Measurements from ENCODE around the gene DLAT. TPM values are rescaled to one million over a fixed set of nuclear protein-coding genes. Genes with fewer than 3 reads are reported as not detected.

DLAT gene
- total and polyA plus RNA-seq, 7 experiments from 2014 or later = 13.1 to 31.0 (median 22.0) TPM

DNA sequence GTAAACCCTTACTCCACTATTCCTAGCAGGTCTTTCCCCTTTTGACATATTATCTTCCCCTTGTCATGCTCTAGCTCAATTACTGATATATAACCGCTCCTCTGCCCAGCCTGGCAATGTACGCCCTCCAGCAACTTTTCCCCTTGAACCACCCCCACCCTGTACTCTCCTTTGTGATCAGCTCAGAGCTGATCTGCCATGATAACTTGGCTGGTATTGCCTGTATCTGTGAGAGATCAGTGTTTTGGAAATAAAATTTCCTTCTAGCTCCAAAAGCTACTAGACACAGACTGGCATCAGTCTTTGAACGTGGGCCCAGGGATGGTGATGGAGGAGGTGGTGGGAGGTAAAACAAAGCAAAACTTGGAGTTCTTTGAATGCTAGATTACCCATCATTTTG lies 45.1 kb upstream of the DLAT start:
- intact Hi-C loops (cut with micrococcal nuclease) = no loop called here
- no peaks in the 10 kb centered on the region for H3K36me3 ChIP-seq (ENCODE audit: control insufficient read depth in 2 of 3, insufficient read depth in 3 of 3, low read length in 3 of 3)
- Mint-ChIP-seq H3K9me3 (peaks cover 0 to 1% (median 0%) of the 10 kb centered on the region in 11 donors), H3K4me1 (peaks cover 0 to 12% (median 8%) of the 10 kb centered on the region in 7 donors), H3K36me3 (no peaks in the 10 kb centered on the region), H3K27me3 (peaks cover 12 to 33% (median 27%) of the 10 kb centered on the region in 5 donors), H3K27ac (no peak overlapping the region), H3K4me3 (no peak overlapping the region)
- peaks cover 0 to 3% of the 10 kb centered on the region in 2 donors for H3K27me3 ChIP-seq (ENCODE audit: control insufficient read depth in 2 of 2, insufficient read depth in 2 of 2, low read length in 2 of 2)
- ChIA-PET CTCF (interaction anchor here (0.7 to 6.5 kb wide), 4 partner anchors 34 to 53 kb away, joined by 3 to 114 read pairs (median 12); partner anchors contain the start of gene DIXDC1), POLR2A (interaction anchor here (2.2 to 2.7 kb wide), 2 partner anchors 47 to 53 kb away, joined by 7 to 8 read pairs; no protein-coding TSS in a partner anchor)
- no peak overlapping the region for H3K27ac ChIP-seq (ENCODE audit: low read depth, low read length)
- H3K9me3 ChIP-seq (ENCODE audit: control insufficient read depth in 2 of 3, low read length in 3 of 3) = no peaks in the 10 kb centered on the region
- ATAC-seq (no peak), DNase-seq (no peak)
- H3K4me3 ChIP-seq (ENCODE audit: low read length) = no peak overlapping the region
- peaks cover 0 to 3% of the 10 kb centered on the region in 2 donors for H3K4me1 ChIP-seq (ENCODE audit: control insufficient read depth in 2 of 2, insufficient read depth in 2 of 2, low read length in 2 of 2)

DNA sequence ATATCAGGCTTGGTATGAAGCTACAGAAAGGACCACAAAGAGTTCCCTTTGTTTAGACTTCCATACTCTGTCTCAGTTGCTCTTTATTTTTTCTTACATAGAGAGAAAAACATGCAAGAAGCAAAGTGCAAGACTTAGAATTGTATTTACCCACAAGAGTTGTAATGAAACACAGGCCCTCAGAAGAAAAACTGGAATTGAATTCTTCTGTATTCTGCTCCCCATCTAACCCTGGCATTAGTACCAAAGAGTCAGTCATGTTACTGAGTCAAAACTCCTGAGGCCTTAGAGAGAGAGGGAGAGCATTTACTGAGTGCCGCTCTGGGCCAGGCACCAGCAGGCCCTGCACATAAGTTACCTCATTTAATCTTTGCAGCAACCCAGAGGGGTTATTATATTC lies 43.9 kb upstream of the DLAT start:
- H3K9me3 Mint-ChIP-seq = peaks cover 0 to 1% (median 0%) of the 10 kb centered on the region in 11 donors
- peaks cover 0 to 12% (median 7%) of the 10 kb centered on the region in 7 donors for H3K4me1 Mint-ChIP-seq
- DNase-seq (no peak), ATAC-seq (no peak)
- no peak overlapping the region for H3K4me3 Mint-ChIP-seq
- peaks cover 0 to 3% of the 10 kb centered on the region in 2 donors for H3K27me3 ChIP-seq (ENCODE audit: control insufficient read depth in 2 of 2, insufficient read depth in 2 of 2, low read length in 2 of 2)
- peaks cover 0 to 3% of the 10 kb centered on the region in 2 donors for H3K4me1 ChIP-seq (ENCODE audit: control insufficient read depth in 2 of 2, insufficient read depth in 2 of 2, low read length in 2 of 2)
- no peak overlapping the region for H3K4me3 ChIP-seq (ENCODE audit: low read length)
- H3K36me3 ChIP-seq (ENCODE audit: control insufficient read depth in 2 of 3, insufficient read depth in 3 of 3, low read length in 3 of 3) = no peaks in the 10 kb centered on the region
- intact Hi-C loops (cut with micrococcal nuclease) = no loop called here
- peaks cover 0 to 7% (median 0%) of the 10 kb centered on the region in 5 donors for H3K36me3 Mint-ChIP-seq
- peaks cover 10 to 33% (median 27%) of the 10 kb centered on the region in 5 donors for H3K27me3 Mint-ChIP-seq
- no peak overlapping the region for H3K27ac Mint-ChIP-seq
- H3K9me3 ChIP-seq (ENCODE audit: control insufficient read depth in 2 of 3, low read length in 3 of 3) = no peaks in the 10 kb centered on the region
- CTCF ChIA-PET = interaction anchor here (0.6 to 6.5 kb wide), 11 partner anchors 11 to 215 kb away, joined by 3 to 114 read pairs (median 5); partner anchors contain the start of genes ALG9, DIXDC1 and PPP2R1B
- POLR2A ChIA-PET = interaction anchor here (0.9 to 2.7 kb wide), 3 partner anchors 48 to 105 kb away, joined by 3 to 8 read pairs (median 7); partner anchors contain the start of genes SDHD and TIMM8B
- no peak overlapping the region for H3K27ac ChIP-seq (ENCODE audit: low read depth, low read length)

DNA sequence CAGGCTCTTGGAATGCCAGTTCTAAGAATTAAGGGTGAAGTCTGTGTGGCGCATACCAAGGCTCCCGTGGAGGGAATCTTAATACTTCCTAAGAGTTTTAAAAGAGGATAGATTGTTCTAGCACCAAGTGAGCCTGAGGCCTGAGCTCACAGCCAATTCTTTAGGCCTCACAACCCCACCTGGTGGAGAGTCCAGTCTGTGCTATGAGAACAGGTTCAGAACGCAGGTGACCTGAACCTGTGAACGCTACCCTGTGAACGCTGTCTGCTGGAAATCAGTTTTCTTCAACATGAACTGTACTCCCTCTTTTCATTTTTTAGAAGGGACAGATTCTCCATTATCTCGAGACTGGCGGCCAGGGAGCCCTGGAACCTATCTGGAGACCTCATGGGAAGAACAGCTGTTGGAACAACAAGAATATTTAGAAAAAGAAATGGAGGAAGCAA lies 43.2 kb upstream of the DLAT start:
- Histone ChIP-seq H3K9me3 (ENCODE audit: control insufficient read depth in 2 of 3, low read length in 3 of 3) (no peaks in the 10 kb centered on the region), H3K36me3 (ENCODE audit: control insufficient read depth in 2 of 3, insufficient read depth in 3 of 3, low read length in 3 of 3) (no peaks in the 10 kb centered on the region), H3K4me3 (ENCODE audit: low read length) (no peak overlapping the region), H3K27ac (ENCODE audit: low read depth, low read length) (no peak overlapping the region), H3K4me1 (ENCODE audit: control insufficient read depth in 2 of 2, insufficient read depth in 2 of 2, low read length in 2 of 2) (peaks cover 0 to 3% of the 10 kb centered on the region in 2 donors), H3K27me3 (ENCODE audit: control insufficient read depth in 2 of 2, insufficient read depth in 2 of 2, low read length in 2 of 2) (peaks cover 0 to 3% of the 10 kb centered on the region in 2 donors)
- peaks cover 0 to 10% (median 7%) of the 10 kb centered on the region in 7 donors for H3K4me1 Mint-ChIP-seq
- peaks cover 7 to 29% (median 27%) of the 10 kb centered on the region in 5 donors for H3K27me3 Mint-ChIP-seq
- H3K4me3 Mint-ChIP-seq = no peak overlapping the region
- intact Hi-C loops (cut with micrococcal nuclease) = loop anchor here (1.0 kb wide), 2 partner anchors 51 to 103 kb away; partner anchors contain the start of genes CFAP68 (in 2 of the 2) and FDXACB1 (in 2 of the 2)
- H3K36me3 Mint-ChIP-seq = peaks cover 0 to 7% (median 0%) of the 10 kb centered on the region in 5 donors
- peak; percentile 84 for ATAC-seq
- peak; percentile 7 to 60 (median 44) for DNase-seq
- CTCF ChIA-PET = interaction anchor here (0.6 to 6.5 kb wide), 16 partner anchors 12 to 299 kb away, joined by 3 to 114 read pairs (median 4); partner anchors contain the start of genes ALG9 and DIXDC1
- POLR2A ChIA-PET = interaction anchor here (0.8 to 2.7 kb wide), 4 partner anchors 44 to 105 kb away, joined by 3 to 8 read pairs (median 5); partner anchors contain the start of genes SDHD and TIMM8B
- H3K9me3 Mint-ChIP-seq = peaks cover 0 to 1% (median 0%) of the 10 kb centered on the region in 11 donors
- peak overlapping the region in 1 of 9 donors; percentile 22 for H3K27ac Mint-ChIP-seq

DNA sequence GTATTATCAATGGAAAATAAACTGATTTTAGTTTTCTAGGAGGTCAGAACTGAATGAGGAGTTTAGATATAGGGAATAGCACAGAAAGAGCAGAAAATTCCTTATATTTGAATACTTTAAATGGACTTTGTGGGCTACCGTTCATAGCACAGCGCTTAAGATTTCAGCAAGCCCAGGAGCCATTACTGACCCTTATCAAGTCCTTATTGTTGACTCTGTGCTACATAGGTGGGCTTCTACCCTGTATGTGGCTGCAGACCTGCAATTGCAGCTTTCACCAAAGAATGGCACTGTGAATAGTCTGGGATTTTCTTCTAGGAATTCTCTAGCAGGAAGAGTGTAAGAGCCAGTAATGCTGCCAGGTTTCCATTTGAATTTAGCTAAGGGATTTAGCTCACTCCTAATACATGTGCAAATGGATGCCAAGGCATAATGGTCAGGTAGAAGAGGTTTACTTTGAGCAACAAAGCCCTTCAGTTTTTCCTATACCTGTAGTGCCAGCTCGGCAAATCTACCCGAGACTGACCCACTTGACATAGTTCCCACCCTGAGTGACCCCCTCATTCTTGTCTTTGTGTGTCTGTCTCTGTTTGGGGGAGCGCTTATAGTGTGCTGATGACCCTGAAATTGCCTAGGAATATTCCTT lies 42.5 kb upstream of the DLAT start:
- CTCF ChIA-PET = interaction anchor here (0.6 to 6.5 kb wide), 13 partner anchors 21 to 298 kb away, joined by 3 to 114 read pairs (median 4); partner anchors contain the start of genes ALG9 and DIXDC1
- ATAC-seq (no peak), DNase-seq (no peak)
- Histone ChIP-seq H3K27ac (ENCODE audit: low read depth, low read length) (no peak overlapping the region), H3K27me3 (ENCODE audit: control insufficient read depth in 2 of 2, insufficient read depth in 2 of 2, low read length in 2 of 2) (peaks cover 0 to 3% of the 10 kb centered on the region in 2 donors), H3K4me3 (ENCODE audit: low read length) (no peak overlapping the region), H3K4me1 (ENCODE audit: control insufficient read depth in 2 of 2, insufficient read depth in 2 of 2, low read length in 2 of 2) (peaks cover 0 to 2% of the 10 kb centered on the region in 2 donors), H3K36me3 (ENCODE audit: control insufficient read depth in 2 of 3, insufficient read depth in 3 of 3, low read length in 3 of 3) (no peaks in the 10 kb centered on the region), H3K9me3 (ENCODE audit: control insufficient read depth in 2 of 3, low read length in 3 of 3) (no peaks in the 10 kb centered on the region)
- Mint-ChIP-seq H3K27me3 (peaks cover 4 to 27% (median 25%) of the 10 kb centered on the region in 5 donors), H3K4me3 (no peak overlapping the region), H3K27ac (peak overlapping the region in 1 of 9 donors; percentile 22), H3K36me3 (peaks cover 0 to 7% (median 0%) of the 10 kb centered on the region in 5 donors), H3K9me3 (peaks cover 0 to 1% (median 0%) of the 10 kb centered on the region in 11 donors), H3K4me1 (peaks cover 0 to 7% (median 4%) of the 10 kb centered on the region in 7 donors)
- intact Hi-C loops (cut with micrococcal nuclease) = loop anchor here (1.0 kb wide), 2 partner anchors 51 to 103 kb away; partner anchors contain the start of genes CFAP68 (in 2 of the 2) and FDXACB1 (in 2 of the 2)
- POLR2A ChIA-PET = interaction anchor here (0.8 to 2.7 kb wide), 4 partner anchors 45 to 104 kb away, joined by 3 to 8 read pairs (median 5); partner anchors contain the start of genes SDHD and TIMM8B

DNA sequence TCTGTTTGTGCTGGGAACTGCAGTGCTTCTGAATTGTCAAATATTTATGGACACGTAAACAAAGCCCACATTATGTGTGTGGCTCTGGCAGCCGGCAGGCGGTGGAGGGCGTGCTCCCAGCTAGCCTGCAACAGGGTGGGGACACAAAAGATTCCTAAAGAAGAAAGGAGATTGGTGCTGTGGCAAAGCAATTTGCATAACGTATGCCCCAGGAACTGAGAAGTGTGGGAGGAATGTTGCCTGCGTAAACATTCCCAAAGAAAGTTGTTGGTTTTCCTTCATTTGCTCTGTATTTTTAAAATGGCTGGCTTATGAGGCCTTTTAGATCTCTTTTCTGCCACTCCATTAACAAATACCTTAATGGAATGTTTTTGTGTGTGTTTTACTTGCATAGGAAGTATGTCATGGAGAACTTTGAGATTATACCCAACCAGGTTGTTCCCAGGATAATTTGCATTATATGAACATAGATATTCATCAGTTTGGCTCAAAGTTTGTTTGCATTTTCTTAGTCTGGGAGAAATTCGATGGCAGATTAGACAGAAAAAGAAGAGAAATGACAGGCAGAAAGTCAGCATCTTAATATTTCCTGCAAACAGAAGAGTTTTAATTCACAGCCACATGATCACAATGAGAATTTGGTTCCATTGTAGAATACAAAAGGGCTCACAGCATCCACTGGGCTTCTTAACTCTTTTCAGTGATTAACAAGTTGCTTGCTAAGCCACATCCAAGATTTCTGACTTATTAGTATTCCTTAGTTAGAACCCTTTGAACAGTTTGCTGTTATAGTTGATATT lies 41.8 kb upstream of the DLAT start:
- H3K4me1 ChIP-seq (ENCODE audit: control insufficient read depth in 2 of 2, insufficient read depth in 2 of 2, low read length in 2 of 2) = no peaks in the 10 kb centered on the region
- ChIA-PET POLR2A (no interaction called here), CTCF (interaction anchor here (0.8 to 6.5 kb wide), 4 partner anchors 48 to 112 kb away, joined by 3 to 114 read pairs (median 13); partner anchors contain the start of genes ALG9 and DIXDC1)
- H3K4me3 ChIP-seq (ENCODE audit: low read length) = no peak overlapping the region
- H3K36me3 ChIP-seq (ENCODE audit: control insufficient read depth in 2 of 3, insufficient read depth in 3 of 3, low read length in 3 of 3) = no peaks in the 10 kb centered on the region
- no peak for DNase-seq
- peaks cover 0 to under 1% (median 0%) of the 10 kb centered on the region in 7 donors for H3K4me1 Mint-ChIP-seq
- H3K36me3 Mint-ChIP-seq = peaks cover 0 to 7% (median 0%) of the 10 kb centered on the region in 5 donors
- intact Hi-C loops (cut with micrococcal nuclease) = no loop called here
- peaks cover 0 to 3% of the 10 kb centered on the region in 2 donors for H3K27me3 ChIP-seq (ENCODE audit: control insufficient read depth in 2 of 2, insufficient read depth in 2 of 2, low read length in 2 of 2)
- H3K27ac ChIP-seq (ENCODE audit: low read depth, low read length) = no peak overlapping the region
- no peak overlapping the region for H3K27ac Mint-ChIP-seq
- H3K4me3 Mint-ChIP-seq = no peak overlapping the region
- H3K9me3 Mint-ChIP-seq = peaks cover 0 to 1% (median 0%) of the 10 kb centered on the region in 11 donors
- H3K27me3 Mint-ChIP-seq = peaks cover 0 to 20% (median 18%) of the 10 kb centered on the region in 5 donors
- no peaks in the 10 kb centered on the region for H3K9me3 ChIP-seq (ENCODE audit: control insufficient read depth in 2 of 3, low read length in 3 of 3)
- ATAC-seq = no peak

DNA sequence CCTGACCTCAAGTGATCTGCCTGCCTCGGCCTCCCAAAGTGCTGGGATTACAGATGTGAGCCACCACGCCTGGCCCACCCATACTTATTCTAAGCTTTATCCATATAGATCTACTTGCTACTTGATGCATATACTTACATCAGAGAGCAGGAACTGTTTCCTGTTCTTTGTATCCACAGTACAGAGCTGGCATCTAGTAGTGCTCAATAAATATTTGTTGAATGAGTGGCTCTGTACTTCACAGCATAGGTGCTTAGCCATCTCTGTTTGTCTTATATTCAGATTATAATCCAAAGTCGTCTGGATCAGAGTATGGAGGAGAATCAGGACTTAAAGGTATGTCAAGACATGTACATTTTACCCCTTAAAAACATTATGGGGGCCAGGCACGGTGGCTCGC lies 38.6 kb upstream of the DLAT start:
- Histone ChIP-seq H3K27ac (ENCODE audit: low read depth, low read length) (no peak overlapping the region), H3K4me1 (ENCODE audit: control insufficient read depth in 2 of 2, insufficient read depth in 2 of 2, low read length in 2 of 2) (no peaks in the 10 kb centered on the region), H3K9me3 (ENCODE audit: control insufficient read depth in 2 of 3, low read length in 3 of 3) (no peaks in the 10 kb centered on the region), H3K4me3 (ENCODE audit: low read length) (no peak overlapping the region), H3K27me3 (ENCODE audit: control insufficient read depth in 2 of 2, insufficient read depth in 2 of 2, low read length in 2 of 2) (no peaks in the 10 kb centered on the region), H3K36me3 (ENCODE audit: control insufficient read depth in 2 of 3, insufficient read depth in 3 of 3, low read length in 3 of 3) (no peaks in the 10 kb centered on the region)
- ChIA-PET POLR2A (no interaction called here), CTCF (interaction anchor here (0.7 kb wide), 1 partner anchor 204 kb away, joined by 3 read pairs; no protein-coding TSS in a partner anchor)
- Mint-ChIP-seq H3K4me1 (no peaks in the 10 kb centered on the region), H3K27me3 (no peaks in the 10 kb centered on the region), H3K27ac (no peak overlapping the region), H3K4me3 (no peak overlapping the region), H3K9me3 (peaks cover 0 to 1% (median 0%) of the 10 kb centered on the region in 11 donors), H3K36me3 (peaks cover 0 to 8% (median 4%) of the 10 kb centered on the region in 5 donors)
- DNase-seq (no peak), ATAC-seq (no peak)
- intact Hi-C loops (cut with micrococcal nuclease) = no loop called here
